NCI-H2107 (cell line): ENCODE results near the gene SLCO4A1.

Source experiments
- DNase-seq: peaks from one replicate; lab custom pipeline; 2025; lab: John Stamatoyannopoulos, UW

SLCO4A1 gene

GRCh38 chr20:62685781-62686555 lies 43.7 kb downstream of the SLCO4A1 start:
- DNase-seq: peak; percentile 77

GRCh38 chr20:62686869-62687830 lies 44.8 kb downstream of the SLCO4A1 start:
- no peak for DNase-seq

GRCh38 chr20:62688083-62688482 lies 45.8 kb downstream of the SLCO4A1 start:
- DNase-seq: no peak

- DNase-seq: no peak
Measured at GRCh38 chr20:62688855-62689460, 46.7 kb downstream of the SLCO4A1 start.

- no peak for DNase-seq
Measured at GRCh38 chr20:62689861-62690260, 47.6 kb downstream of the SLCO4A1 start.

GRCh38 chr20:62690261-62690820 lies 48.0 kb downstream of the SLCO4A1 start:
- DNase-seq: no peak

- no peak for DNase-seq
Measured at GRCh38 chr20:62691487-62691886, 49.2 kb downstream of the SLCO4A1 start.

GRCh38 chr20:62692176-62692575 lies 49.9 kb downstream of the SLCO4A1 start:
- DNase-seq: no peak

GRCh38 chr20:62692801-62693523 lies 50.7 kb downstream of the SLCO4A1 start:
- no peak for DNase-seq

- DNase-seq: no peak
Measured at GRCh38 chr20:62693524-62693922, 51.2 kb downstream of the SLCO4A1 start.

GRCh38 chr20:62694106-62694505 lies 51.8 kb downstream of the SLCO4A1 start:
- no peak for DNase-seq

- no peak for DNase-seq
Measured at GRCh38 chr20:62694868-62695267, 52.6 kb downstream of the SLCO4A1 start.

GRCh38 chr20:62695448-62696414 lies 53.4 kb downstream of the SLCO4A1 start:
- DNase-seq: no peak

GRCh38 chr20:62696434-62696957 lies 54.2 kb downstream of the SLCO4A1 start:
- DNase-seq: no peak

- DNase-seq: no peak
Measured at GRCh38 chr20:62696989-62697388, 54.7 kb downstream of the SLCO4A1 start.

GRCh38 chr20:62697468-62697912 lies 55.2 kb downstream of the SLCO4A1 start:
- DNase-seq: no peak

GRCh38 chr20:62698231-62698630 lies 55.9 kb downstream of the SLCO4A1 start:
- DNase-seq: no peak

GRCh38 chr20:62699296-62699695 lies 57.0 kb downstream of the SLCO4A1 start:
- DNase-seq: no peak

- no peak for DNase-seq
Measured at GRCh38 chr20:62699741-62700140, 57.4 kb downstream of the SLCO4A1 start.
